ENCODE results near the gene GTPBP6.
"Not testable (repeated sequence)": the region's sequence is repeated elsewhere in the genome, so short reads cannot be mapped to it uniquely, and the experiment has no call there.

Gene GTPBP6

DNA sequence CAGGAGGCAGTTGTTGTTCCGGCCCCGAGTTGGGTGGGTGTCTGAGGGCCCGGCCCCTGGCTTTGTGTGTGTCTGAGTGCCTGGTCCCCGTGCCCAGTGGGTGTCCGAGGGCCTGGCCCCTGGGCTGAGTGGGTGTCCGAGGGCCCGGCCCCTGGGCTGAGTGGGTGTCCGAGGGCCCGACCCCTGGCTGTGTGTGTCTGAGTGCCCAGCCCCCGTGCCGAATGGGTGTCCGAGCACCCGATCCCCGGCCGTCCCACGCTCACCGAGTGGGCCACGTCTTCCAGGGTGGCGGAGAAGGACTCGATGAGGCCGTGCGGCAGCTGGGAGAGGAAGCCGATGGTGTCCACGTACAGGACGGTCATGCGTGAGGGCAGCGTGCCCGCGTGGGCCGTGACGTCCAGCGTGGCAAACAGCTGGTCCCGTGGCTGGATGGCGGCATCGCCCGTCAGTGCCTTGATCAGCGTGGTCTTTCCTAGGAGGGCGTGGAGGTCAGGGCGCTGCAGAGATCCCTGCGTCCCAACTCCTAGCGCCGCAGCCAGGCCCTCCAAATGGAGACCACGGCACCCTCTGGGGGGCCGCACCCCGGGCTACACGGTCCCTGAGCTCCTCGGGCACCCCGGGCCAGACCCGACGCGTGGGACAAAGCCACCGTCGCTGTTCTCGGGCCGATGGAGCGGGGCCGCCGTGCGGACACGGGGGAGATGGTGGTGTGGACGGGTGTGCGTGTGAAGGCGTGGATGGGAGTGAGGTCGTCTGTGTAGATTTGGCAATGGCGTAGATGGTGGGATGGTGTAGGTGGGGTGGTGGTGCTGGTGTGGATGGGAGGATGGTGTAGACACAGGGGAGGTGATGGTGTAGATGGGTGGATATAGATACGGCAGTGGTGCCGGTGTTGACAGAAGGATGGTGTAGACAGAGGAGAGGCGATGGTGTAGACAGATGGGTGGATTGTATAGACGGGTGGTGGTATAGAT lies 7.2 kb downstream of the GTPBP6 start:
- DNase-seq (ENCODE audit: extremely low read depth, low read depth): no peak
- TF ChIP-seq CTCF (IDR thresholded peaks at IDR 0.05; ENCODE audit: low read depth, low read length): no peak

- no peak for DNase-seq (ENCODE audit: extremely low read depth, low read depth)
- no peak for TF ChIP-seq CTCF (IDR thresholded peaks at IDR 0.05; ENCODE audit: low read depth, low read length)
Observed at GRCh38 chrX:310621-311155, 7.9 kb downstream of the GTPBP6 start.

DNA sequence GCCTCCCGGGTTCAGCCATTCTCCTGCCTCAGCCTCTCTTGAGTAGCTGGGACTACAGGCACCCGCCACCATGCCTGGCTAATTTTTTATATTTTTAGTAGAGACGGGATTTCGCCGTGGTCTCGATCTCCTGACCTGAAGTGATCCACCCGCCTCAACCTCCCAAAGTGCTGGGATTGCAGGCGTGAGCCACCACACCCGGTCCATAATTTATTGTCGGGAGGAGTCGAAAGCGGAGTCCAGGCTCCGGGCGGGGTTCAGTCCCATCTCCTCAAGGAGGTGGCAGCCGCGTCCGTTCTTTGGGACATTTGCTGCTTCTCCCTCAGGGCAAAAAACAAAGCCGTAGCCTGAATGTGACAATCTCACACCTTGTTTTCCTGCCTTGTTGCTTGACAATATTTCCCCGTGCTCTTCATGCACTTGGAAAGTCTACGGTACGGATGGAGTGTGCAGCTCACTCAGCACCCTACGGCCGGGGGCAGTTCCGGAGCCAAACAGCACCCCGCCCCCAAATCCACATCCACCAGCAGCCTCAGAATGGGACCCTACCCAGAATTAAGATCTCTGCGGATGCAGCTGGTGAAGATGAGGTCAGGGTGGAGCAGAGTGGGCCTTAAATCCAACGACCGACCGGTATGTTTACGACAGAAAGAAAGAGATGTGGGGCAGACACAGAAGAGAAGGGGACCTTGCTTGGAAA lies 9.6 kb downstream of the GTPBP6 start:
- DNase-seq (ENCODE audit: extremely low read depth, low read depth): no peak
- TF ChIP-seq CTCF (IDR thresholded peaks at IDR 0.05; ENCODE audit: low read depth, low read length): no peak

- TF ChIP-seq CTCF (IDR thresholded peaks at IDR 0.05; ENCODE audit: low read depth, low read length): no peak
- no peak for DNase-seq (ENCODE audit: extremely low read depth, low read depth)
Observed at GRCh38 chrX:307261-308111, 11.1 kb downstream of the GTPBP6 start.

DNA sequence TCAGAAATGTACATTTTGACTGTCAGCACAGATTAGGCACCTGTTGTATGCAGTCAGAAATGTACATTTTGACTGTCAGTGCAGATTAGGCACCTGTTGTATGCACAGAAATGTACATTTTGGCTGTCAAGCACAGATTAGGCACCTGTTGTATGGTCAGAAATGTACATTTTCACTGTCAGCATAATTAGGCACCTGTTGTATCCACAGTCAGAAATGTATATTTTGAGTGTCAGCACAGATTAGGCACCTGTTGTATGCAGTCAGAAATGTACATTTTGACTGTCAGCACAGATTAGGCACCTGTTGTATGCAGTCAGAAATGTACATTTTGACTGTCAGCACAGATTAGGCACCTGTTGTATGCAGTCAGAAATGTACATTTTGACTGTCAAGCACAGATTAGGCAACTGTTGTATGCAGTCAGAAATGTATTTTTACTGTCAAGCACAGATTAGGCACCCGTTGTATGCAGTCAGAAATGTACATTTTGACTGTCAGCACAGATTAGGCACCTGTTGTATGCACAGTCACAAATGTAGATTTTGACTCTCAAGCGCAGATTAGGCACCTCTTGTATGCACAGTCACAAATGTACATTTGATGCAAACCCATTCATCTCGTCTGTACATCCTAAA lies 11.9 kb downstream of the GTPBP6 start:
- DNase-seq (ENCODE audit: extremely low read depth, low read depth): not testable (repeated sequence)

DNA sequence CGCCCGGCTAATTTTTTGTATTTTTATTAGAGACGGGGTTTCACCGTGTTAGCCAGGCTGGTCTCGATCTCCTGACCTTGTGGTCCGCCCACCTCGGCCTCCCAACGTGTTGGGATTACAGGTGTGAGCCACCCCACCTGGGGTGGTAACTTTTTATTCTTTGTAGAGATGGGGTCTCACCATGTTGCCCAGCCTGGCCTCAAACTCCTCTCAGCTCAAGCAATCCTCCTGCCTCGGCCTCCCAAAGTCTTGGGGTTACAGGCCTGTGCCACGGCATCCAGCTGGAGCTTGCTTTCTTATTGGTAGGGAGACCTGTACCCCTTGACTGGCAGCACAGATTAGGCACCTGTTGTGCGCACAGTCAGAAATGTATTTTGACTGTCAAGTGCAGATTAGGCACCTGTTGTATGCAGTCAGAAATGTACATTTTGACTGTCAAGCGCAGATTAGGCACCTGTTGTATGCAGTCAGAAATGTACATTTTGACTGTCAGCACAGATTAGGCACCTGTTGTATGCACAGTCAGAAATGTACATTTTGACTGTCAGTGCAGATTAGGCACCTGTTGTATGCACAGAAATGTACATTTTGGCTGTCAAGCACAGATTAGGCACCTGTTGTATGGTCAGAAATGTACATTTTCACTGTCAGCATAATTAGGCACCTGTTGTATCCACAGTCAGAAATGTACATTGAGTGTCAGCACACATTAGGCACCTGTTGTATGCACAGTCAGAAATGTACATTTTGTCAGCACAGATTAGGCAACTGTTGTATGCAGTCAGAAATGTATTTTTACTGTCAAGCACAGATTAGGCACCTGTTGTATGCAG lies 12.6 kb downstream of the GTPBP6 start:
- DNase-seq (ENCODE audit: extremely low read depth, low read depth): not testable (repeated sequence)

GRCh38 chrX:302975-303374 lies 15.6 kb downstream of the GTPBP6 start:
- TF ChIP-seq CTCF (IDR thresholded peaks at IDR 0.05; ENCODE audit: low read depth, low read length): no peak
- no peak for DNase-seq (ENCODE audit: extremely low read depth, low read depth)
